NCI-H345 (cell line): Measurements from ENCODE around the gene CXCL6.

ENCODE experiments used
- DNase-seq: peaks from one replicate; lab custom pipeline; 2025; lab: John Stamatoyannopoulos, UW

CXCL6 gene

DNA sequence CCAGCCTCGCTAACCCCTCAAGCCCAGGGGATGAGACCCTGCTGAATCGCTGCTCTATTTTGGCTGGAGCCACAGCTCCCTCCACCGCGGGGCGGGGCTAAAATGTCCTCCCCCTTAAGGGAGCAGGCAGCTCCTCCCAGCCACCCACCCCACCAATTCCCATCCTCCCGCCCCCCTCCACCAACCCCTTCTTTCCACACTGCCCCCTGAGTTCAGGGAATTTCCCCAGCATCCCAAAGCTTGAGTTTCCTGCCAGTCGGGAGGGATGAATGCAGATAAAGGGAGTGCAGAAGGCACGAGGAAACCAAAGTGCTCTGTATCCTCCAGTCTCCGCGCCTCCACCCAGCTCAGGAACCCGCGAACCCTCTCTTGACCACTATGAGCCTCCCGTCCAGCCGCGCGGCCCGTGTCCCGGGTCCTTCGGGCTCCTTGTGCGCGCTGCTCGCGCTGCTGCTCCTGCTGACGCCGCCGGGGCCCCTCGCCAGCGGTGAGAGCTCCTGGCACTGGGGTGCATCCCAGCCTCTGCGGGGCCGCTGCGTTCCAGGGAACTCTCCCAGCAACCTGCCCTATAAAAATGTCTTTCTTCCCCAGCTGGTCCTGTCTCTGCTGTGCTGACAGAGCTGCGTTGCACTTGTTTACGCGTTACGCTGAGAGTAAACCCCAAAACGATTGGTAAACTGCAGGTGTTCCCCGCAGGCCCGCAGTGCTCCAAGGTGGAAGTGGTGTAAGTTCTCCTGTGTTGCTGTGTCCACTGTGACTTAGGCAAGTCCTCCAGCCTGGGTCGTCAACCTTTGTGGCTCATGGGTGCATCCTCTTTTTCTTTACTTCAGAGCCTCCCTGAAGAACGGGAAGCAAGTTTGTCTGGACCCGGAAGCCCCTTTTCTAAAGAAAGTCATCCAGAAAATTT lies at the start of gene CXCL6:
TSS of gene CXCL6 (plus strand) at position 306 of the 907 bp plus-strand sequence. CDS start at position 379, 73 bp downstream.
- peak; percentile 35 for DNase-seq

DNA sequence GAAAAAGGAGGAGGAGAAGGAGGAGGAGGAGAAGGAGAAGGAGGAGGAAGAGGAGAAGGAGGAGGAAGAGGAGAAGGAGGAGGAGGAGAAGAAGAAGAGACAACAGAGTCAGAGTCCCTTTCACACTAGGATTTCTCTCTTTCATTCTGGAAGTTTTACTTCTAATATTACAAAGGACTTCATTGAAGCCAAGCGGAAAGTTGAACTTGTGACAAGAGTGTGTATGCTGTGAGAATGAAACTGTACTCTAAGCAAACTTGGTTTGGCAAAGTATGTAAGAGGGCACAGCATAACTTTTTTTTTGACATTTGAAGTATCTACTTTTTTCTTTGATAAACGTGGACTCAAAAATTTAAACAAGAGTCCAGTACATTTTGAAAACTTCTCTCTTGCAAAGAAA lies 48.1 kb upstream of the CXCL6 start:
- no peak for DNase-seq

DNA sequence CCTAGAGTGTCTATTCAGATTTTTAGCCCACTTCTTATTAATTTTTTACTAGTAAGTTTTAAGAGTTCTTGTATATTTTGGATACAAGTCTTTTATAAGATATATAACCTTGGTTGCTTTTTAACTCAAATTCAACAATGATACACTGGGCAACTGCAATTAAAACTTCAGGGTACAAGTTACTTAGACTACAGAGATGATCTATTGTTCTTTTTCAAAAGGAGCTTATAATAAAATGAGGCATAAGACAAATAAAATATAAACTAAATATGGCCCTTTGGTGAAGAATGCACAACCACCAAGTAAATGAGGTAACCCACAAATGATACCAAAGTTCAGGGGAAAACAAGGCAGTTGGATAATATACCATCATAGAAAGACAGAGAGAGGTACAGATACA lies 37.6 kb upstream of the CXCL6 start:
- DNase-seq: no peak

DNA sequence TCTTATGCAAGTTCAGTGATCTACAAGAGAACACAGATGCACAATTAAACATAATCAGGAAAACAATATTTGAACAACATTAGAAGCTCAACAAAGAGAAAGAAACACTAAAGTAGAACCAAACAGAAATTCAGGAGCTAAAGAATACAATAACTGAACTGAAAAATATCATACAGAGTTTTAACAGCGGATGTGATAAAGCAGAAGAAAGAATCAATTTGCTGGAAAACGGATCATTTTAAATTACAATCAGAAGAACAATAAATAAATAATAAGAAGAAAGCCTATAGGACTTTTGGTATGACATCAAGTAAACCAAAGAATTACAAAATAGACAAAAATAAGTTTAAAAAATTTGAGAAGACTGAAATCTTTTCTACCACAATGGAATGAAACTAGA lies 36.3 kb upstream of the CXCL6 start:
- no peak for DNase-seq

DNA sequence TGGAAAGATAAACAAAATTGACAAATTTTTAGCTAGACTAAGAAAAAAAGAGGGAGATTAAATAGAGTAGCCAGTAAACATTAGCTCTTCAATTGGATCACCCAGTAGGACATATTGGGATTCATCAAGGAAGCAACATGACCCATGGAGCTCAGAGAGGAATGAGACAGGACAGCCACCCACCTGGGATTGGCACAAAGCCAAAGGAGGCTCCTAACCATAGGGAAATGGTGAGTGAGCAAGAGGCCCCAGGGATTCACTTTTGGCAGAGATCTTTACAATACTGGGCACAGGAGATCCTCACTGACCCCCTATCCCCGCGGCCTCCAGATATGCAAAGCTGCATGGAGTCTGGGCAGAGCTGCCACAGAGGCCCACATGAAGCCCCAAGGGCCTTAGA lies 34.8 kb upstream of the CXCL6 start:
- DNase-seq: no peak

DNA sequence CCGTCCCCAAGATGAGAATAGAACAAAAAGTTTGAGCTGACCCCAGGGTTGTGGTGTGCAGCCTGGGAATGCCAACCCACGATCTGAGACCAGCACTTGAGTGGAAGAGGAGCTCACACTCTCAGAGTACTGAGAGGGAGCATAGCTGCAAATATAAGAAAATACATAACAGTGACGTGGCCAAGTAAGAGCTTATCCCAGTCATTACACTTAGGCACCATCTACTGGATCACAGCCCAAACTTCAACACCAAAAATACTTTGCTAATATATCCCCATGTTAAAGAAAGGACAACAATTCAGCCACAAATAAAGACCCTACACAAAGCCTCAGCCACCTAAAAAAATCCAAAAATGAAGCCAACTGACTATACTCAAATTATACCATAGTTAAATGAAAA lies 33.3 kb upstream of the CXCL6 start:
- no peak for DNase-seq

DNA sequence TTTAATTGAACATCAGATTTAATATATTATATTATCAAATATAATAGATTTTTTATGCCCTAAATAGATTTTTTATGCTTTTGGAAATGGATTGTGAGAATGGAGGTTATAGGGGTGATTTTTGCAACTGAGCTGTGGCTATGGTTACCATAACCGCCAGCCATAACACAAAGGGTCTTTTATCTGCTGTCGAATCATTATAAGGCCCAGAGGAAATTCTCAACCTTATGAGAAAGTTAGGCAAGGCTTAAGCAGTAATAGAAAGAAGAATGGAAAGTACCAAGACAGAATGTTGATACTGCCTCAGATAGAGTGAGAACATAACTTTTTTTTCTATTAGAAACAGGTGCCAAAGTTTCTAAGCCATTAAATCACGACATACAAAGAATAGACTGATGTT lies 26.3 kb upstream of the CXCL6 start:
- no peak for DNase-seq

DNA sequence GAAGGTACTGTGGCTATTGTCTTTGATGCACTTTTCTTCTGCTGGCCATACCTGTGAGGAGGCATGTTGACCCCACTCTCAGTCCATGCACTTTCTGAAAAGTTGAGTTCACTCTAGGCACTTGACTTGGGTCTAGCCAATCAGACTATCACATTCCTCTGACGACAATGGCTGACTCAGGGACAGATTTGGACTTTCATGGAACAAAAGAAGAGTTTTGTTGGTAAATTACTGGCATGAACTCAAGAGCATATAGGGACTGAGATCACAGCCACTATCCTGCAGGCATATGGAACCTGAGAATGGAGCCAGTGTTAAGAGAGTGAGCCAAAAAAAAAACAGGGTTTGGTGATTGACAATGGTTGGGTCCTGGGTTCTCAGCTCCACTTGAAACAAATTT lies 24.6 kb upstream of the CXCL6 start:
- no peak for DNase-seq

DNA sequence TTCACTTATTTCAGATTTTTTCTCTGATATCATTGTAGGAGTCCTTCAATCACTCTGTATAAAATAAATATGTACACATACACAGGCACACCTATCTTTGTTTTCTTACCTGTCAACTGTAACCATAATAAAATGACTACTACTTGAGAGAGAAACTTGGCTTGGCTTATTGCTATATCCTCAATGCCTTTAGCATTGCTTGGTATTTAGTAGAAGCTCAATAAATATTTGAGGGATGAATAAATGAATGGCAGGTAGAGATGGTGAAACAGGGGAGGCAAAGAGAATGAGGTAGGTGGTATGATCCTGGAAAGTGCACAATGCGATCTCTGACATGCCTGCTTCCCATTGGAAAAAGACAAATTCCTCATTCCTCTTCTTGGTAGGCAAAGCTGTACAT lies 21.8 kb upstream of the CXCL6 start:
- no peak for DNase-seq

DNA sequence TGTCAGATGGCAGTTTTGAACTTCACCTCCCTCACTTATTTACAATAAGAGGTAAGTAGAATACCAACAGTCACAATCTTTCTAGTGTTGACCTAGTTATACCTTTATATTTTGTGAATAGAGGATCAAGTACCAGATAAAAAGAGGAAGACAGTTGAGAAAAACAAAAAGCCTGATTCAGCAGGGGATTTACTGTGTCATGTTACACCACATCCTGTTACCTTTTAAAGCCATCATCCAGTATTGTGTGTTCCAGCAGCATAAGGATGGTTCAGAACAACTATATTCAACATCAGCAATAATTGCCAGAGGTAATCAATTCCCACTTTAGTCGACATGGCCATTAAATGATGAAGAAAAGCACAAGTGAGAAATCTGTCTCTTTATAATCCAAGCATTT lies 21.3 kb upstream of the CXCL6 start:
- no peak for DNase-seq

DNA sequence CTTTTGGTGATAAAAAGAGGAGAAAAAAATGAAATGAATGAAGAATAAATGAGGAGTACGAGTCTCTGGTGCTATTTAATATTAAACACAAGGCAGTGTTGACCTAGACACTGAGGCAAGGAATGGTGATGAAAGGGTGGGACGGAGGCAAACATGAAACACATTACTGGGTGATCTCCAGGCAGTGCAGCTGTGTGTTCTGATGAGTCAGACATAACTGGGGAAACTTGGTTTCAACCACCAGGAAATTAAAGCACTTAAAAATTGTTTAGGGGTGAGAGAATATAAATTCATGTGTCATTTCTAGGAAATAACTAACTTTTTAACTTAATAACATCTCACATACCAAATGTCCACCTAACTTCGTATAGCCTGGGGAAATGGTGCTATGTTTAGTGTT lies 19.7 kb upstream of the CXCL6 start:
- no peak for DNase-seq

DNA sequence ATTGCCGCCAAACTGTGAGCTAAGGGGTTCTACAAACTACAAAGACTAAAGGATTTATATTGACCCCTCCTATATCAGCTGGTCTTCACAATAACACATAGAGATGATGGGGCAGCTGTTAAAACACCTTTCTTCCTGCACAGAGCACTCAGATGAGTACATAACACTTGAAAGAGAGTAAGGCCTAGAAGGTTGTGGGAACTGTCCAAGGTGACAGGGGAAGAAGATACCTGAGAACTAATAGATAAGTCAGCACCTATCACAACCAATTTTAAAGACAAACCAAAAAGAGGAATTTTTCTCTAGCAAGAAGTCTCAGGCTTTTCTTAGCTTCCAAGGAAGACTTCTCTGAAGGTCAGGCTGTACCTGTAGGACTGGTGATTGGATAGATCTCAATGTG lies 19.1 kb upstream of the CXCL6 start:
- DNase-seq: no peak

DNA sequence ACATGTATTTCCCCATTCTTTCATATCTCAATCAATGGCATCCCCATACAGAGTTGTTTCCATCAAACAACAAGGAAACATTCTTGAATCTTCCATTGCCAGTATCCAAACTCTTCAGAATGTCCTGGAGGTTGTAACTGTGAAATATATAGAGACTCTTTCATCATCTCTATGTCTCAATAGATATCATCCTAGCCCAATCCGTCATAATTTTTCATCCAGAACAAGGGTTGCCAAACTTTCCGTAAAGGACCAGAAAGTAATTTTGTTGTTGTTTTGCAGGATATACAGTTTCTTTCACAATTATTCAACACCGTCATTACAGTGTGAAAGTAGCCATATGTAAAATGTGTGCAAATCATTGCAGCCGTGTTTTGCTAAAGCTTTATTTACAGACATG lies 15.2 kb upstream of the CXCL6 start:
- DNase-seq: no peak

DNA sequence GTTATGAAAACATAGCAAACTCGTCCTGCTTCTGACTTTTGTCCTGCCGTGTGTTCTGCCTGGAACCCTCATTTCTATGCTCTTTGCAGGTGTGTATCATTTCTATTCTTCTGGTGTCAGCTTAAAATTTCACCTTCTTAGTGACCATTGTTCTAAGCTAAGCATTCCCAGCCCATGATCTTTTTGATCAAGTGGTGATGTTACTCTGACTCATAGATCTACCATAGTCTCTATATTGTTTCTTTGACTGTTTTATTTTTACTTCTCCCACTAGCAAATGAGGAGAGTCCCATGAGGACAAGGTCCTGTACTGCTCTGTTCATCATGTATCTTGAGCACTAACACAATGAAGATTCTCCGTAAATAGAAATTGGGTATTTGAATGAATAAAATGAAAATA lies 14.1 kb upstream of the CXCL6 start:
- DNase-seq: no peak

DNA sequence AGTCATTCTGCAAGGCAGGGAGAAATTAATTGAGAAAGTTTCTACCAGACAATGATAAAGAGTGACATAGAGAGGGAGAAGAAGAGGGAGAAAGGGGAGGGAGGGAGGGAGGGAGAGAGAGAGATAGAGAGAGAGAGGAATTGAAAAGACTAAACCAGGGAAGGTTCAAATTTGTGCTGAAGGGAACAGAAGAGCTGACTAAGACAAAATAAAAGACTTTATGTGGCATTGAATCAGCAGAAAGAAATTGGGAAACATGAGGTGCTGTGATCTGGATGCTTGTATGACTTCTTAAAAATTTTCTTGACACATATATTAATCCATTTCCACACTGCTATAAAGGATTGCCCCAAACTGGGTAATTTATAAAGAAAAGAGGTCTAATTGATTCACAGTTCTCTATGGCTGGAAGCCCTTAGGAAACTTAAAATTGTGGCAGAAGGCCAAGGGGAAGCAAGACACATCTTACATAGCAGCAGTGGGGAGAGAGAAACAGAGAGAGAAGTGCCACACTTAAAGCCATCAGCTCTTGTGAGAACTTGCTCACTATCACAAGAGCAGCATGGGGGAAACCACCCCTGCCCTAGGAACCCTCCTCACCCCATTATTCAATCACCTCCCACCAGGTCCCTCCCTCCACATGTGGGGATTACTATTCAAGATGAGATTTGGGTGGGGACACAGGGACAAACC lies 13.5 kb upstream of the CXCL6 start:
- DNase-seq: no peak

DNA sequence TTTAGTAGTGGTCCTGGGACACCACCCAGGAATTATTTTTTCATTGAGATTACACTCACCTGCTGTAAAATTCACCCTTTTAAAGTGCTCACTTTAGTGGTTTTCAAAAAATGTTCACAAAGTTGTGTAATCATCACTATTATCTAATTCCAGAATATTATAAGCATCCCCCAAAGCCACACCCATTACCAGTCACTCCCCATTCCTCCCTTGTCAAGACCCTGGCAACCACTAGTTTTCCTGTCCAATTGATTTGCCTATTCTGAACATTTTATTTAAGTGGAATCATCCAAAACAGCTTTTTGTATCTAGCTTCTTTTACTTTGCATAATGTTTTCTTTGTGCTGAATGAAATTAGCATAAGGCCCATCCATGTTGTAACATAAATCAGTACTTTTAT lies 12.7 kb upstream of the CXCL6 start:
- DNase-seq: no peak

DNA sequence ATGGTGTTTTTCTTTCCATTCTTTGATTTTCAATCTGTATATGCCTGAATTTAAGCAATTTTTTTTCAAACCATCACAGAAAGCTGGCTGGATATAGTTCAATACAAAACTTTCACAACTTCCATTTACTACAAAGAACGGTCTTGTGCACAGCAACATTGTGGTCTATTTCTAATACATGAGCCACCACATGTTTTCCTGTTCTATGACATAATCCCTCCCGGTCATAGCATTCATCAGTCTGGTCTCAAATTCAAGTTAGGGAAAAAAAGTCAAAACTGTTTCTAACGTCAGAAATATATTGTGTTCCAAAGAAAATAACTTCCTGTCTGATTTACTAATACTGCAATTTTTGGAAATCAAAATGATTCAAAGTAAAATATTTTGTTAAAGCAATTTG lies 7.5 kb upstream of the CXCL6 start:
- DNase-seq: no peak

DNA sequence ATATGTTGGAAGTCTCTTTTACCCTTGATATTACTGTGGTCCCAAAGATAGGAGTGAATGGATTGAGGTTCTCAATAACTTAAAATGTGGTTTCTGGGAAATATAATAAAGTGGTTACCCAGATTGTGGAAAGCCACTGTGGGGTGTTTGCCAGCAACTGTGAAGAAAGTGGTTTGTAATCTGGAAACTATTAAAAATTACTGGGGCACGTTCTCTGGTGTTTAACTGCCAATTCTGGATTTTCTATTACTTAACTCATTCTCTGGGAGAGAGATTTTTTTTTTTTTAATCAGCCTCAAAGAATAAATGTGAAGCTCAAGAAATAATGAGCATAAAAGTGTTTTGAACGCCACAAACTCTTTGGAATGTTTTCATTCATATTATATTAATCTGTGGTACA lies 4.9 kb upstream of the CXCL6 start:
- no peak for DNase-seq

DNA sequence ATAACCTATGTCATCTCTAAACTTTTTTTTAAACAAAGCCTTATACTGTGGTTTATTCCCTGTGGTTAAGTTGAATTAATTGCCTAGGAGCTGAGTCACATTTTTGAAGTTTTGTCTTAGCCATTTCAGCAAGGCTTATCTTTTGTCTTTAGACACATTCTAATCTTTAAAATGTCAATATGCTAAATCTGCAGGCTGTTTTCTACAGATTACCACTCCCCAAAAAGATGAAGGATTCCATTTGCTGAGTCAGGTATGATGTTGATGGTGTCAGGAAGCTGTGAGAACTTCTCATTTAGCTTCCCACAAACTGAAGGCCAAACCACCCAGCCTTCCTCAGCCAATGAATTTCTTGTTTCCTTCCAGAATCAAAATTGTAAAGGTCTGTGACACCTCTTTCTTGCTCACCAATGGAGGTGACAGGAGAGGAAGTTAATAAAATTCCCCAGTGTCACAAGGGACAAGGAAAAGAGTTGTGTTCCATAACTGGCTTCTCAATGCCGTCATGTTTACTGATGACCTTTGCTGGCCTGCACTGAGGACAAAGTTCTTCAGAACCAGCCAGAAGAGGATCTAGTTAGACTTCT lies 3.7 kb upstream of the CXCL6 start:
- DNase-seq: no peak

DNA sequence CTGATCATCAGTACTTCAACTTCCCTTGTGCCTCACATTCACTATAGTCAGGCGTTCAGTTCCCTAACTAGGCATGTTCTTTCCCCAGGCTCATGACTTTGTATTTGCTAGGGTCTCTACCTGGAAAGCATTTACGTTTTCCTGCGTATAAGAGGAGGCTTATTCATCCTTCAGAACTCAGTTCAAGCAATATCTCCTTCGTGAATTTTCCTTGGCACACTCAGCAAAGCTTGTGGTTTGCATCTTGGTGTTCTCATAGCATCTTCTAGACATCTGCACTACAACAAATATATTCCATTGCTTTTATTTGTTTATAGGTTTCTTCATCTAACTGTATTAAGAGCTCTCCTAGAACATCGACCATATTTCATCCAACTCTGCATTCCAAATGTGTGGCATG lies 2.6 kb downstream of the CXCL6 start:
- no peak for DNase-seq

DNA sequence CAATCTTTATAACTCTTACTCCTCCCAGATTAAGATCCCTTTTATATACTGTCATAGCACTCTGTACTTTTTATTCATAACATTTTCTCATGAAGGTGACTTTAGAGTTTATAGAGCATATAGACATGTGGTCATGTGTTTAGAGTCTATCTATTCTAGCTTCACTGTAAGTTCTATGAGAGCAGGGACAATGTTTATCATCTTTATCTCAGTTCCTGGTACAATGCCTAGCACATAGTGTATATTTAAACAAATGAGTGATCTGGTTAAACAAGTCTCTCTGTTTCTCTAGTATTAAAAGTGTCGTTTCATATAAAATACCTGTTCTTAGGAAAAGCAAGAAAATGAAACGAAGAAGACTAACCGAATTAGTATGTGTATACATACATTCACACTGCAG lies 3.2 kb downstream of the CXCL6 start:
- DNase-seq: no peak

DNA sequence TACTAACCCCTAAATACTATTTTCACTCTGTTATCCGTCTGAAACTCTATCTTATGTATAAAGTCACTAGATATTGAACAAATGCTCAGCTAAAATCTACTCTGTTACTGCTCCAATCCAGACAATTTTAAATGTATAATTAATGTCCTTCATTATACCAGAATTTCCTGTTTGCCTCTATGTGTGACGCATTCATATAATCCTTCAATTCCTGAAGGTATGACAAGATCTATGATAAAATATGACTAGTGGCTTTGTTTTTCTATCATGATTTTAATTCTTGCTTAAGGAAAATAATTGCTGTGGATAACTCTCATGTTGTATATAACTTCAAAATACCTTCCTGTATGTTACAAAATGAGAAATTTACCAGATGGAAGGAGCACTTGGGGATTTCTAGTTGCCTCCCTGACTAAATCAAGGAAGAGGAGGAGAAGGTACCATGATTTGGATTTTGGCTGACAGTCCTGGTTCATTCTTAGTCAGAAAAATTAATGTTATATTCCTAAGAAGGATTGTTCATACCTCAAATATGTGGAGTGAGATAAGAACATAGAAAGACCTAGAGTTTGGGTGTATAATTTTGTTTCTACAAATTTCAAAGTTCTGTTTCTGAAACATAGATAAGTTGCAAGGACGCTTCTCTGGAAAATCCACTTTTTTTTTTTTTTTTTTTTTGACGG lies 4.9 kb downstream of the CXCL6 start:
- DNase-seq: no peak

DNA sequence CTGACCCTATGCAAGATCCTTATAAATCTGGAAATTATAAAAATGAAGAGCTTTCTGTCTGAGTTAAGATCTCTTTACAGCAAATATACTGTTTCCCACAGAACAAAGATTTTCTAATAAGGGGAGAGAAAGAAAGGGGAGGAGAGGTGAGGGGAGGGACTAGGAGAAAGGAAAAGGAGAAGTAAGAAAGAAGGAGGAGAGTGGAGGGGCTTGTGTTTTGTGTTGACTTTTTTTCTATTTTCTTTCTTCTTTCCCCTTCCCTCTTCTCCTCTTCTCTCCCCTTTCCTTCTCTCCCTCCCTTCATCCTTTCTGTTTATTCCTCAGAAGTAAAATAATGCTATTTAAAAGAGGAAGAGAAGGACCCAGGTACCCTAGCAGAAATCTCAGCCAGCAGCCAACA lies 6.2 kb downstream of the CXCL6 start:
- no peak for DNase-seq
